HepG2 (cell line): ENCODE results near the gene TCF12. TPM values are rescaled to one million over a fixed set of nuclear protein-coding genes. Genes with fewer than 3 reads are reported as not detected.

Experiments used
- AGO1 ChIP-seq: fragments of 200-400 bp; formaldehyde crosslinking; IDR thresholded peaks from 2 replicates; pipeline ENCODE4 v1.6.1; 2017; ENCODE audit warnings: mild to moderate bottlenecking, low read depth, low read length, moderate library complexity; ENCODE audit not compliant: poor library complexity, severe bottlenecking
- ARID5B ChIP-seq: IDR thresholded peaks from 2 replicates; pipeline ENCODE4 v1.4.0; 2020; ENCODE audit warnings: mild to moderate bottlenecking, missing genetic modification reagents
- ARNT ChIP-seq: fragments of 450-650 bp; IDR thresholded peaks from 2 replicates; pipeline ENCODE4 v1.6.1; 2017
- CERS6 ChIP-seq: sonication (generic); formaldehyde crosslinking; IDR thresholded peaks from 2 replicates; pipeline ENCODE4 v1.5.0; 2020; ENCODE audit warnings: missing genetic modification reagents
- ESRRA ChIP-seq: sonication (generic); formaldehyde crosslinking; IDR thresholded peaks from 2 replicates; pipeline ENCODE4 v1.5.1; 2020; ENCODE audit warnings: mild to moderate bottlenecking, low read depth, missing genetic modification reagents
- FOXC1 ChIP-seq: sonication (generic); formaldehyde crosslinking; IDR thresholded peaks from 2 replicates; pipeline ENCODE4 v1.8.0; 2022; ENCODE audit warnings: mild to moderate bottlenecking, missing genetic modification reagents, borderline replicate concordance
- FOXK1 ChIP-seq: sonication (generic); formaldehyde crosslinking; IDR thresholded peaks from 2 replicates; pipeline ENCODE4 v1.4.0; 2020; ENCODE audit warnings: low read depth, missing genetic modification reagents, borderline replicate concordance
- HDAC2 ChIP-seq: sonication (generic); formaldehyde crosslinking; IDR thresholded peaks from 2 replicates; pipeline ENCODE4 v1.4.0; 2020; ENCODE audit warnings: missing genetic modification reagents
- MLLT10 ChIP-seq: sonication (generic); formaldehyde crosslinking; IDR thresholded peaks from 2 replicates; pipeline ENCODE4 v1.4.0; 2020; ENCODE audit warnings: missing genetic modification reagents
- NBN ChIP-seq: fragments of 450-650 bp; conservative IDR thresholded peaks from 2 replicates; pipeline ENCODE4 v1.6.1; 2017
- NR2F6 ChIP-seq, 2 experiments: IDR thresholded peaks; 2 replicates each; pipeline ENCODE4 v1.6.1; 2016; ENCODE audit warnings: antibody characterized with exemption in 1 of 2, mild to moderate bottlenecking in 1 of 2
- PAWR ChIP-seq: sonication (generic); formaldehyde crosslinking; IDR thresholded peaks from 2 replicates; pipeline ENCODE4 v1.4.0; 2020; ENCODE audit warnings: missing genetic modification reagents, mild to moderate bottlenecking, borderline replicate concordance
- TBX3 ChIP-seq: fragments of 450-650 bp; IDR thresholded peaks from 2 replicates; pipeline ENCODE4 v1.6.1; 2017; ENCODE audit warnings: antibody characterized with exemption, mild to moderate bottlenecking, inconsistent platforms, borderline replicate concordance
- THAP11 ChIP-seq: IDR thresholded peaks from 2 replicates; pipeline ENCODE4 v1.6.1; 2016; ENCODE audit warnings: missing biosample characterization, missing genetic modification reagents
- U2AF1 ChIP-seq: fragments of 200-400 bp; formaldehyde crosslinking; optimal IDR thresholded peaks from 2 replicates; pipeline ENCODE3; 2017; ENCODE audit warnings: mild to moderate bottlenecking, low read depth, low read length
- ZNF224 ChIP-seq: sonication (generic); formaldehyde crosslinking; IDR thresholded peaks from 2 replicates; pipeline ENCODE4 v1.5.0; 2020; ENCODE audit warnings: mild to moderate bottlenecking, missing genetic modification reagents
- ZNF530 ChIP-seq: sonication (generic); formaldehyde crosslinking; IDR thresholded peaks from 2 replicates; pipeline ENCODE4 v1.5.0; 2020; ENCODE audit warnings: low read depth, mild to moderate bottlenecking, missing genetic modification reagents
- ZNF629 ChIP-seq: sonication (generic); formaldehyde crosslinking; conservative IDR thresholded peaks from 2 replicates; pipeline ENCODE4 v1.5.0; 2020; ENCODE audit warnings: missing genetic modification reagents
- ZNF652 ChIP-seq: IDR thresholded peaks from 2 replicates; pipeline ENCODE4 v1.6.1; 2016; ENCODE audit warnings: low read depth, borderline replicate concordance
- ZNF7 ChIP-seq: IDR thresholded peaks from 2 replicates; pipeline ENCODE4 v1.6.1; 2016; ENCODE audit warnings: missing biosample characterization, missing genetic modification reagents
- polyA plus RNA-seq, 8 experiments: library from polyadenylated mRNA; depleted of rRNA in 3 of 8; stranded (reverse) in 7 of 8; unstranded in 1 of 8; fragments of >200 nt; fragmentation: Illumina TruSeq in 4 of 8; extraction: Trizol in 4 of 8; gene quantifications; 2 replicates each; pipeline versions ENCODE4 v1.2.1 to v1.2.3, GENCODE V29; 2011 to 2016; ENCODE audit warnings: low read depth in 4 of 8, missing spikeins in 1 of 8, mixed read lengths in 1 of 8; ENCODE audit not compliant: insufficient read depth in 1 of 8
- total RNA-seq, 5 experiments: library from RNA; depleted of rRNA; stranded (reverse); fragments of >200 nt; fragmentation: Illumina TruSeq; extraction: Trizol; gene quantifications; 2 replicates each; pipeline ENCODE4 v1.2.3, GENCODE V29; 2016; ENCODE audit warnings: low read depth in 1 of 5
- TF ChIP-seq, protein P1 (sequence below): sonication (generic); formaldehyde crosslinking; IDR thresholded peaks from 2 replicates; pipeline ENCODE4 v1.4.0; 2020; ENCODE audit warnings: missing genetic modification reagents, mild to moderate bottlenecking, borderline replicate concordance
- TF ChIP-seq, protein P2 (sequence below): sonication (generic); formaldehyde crosslinking; IDR thresholded peaks from 2 replicates; pipeline ENCODE4 v1.5.0; 2020; ENCODE audit warnings: mild to moderate bottlenecking, missing genetic modification reagents

The TCF12 gene
- total and polyA plus RNA-seq, 2 of the 13 experiments (the other 11 are each of a cell fraction or from before 2014, with no cell fraction given), result 48.6 to 51.1 TPM

GRCh38 chr15:56989411-56989924 lies 71.0 kb downstream of the TCF12 start (continued):
- TF ChIP-seq, protein P1, sequence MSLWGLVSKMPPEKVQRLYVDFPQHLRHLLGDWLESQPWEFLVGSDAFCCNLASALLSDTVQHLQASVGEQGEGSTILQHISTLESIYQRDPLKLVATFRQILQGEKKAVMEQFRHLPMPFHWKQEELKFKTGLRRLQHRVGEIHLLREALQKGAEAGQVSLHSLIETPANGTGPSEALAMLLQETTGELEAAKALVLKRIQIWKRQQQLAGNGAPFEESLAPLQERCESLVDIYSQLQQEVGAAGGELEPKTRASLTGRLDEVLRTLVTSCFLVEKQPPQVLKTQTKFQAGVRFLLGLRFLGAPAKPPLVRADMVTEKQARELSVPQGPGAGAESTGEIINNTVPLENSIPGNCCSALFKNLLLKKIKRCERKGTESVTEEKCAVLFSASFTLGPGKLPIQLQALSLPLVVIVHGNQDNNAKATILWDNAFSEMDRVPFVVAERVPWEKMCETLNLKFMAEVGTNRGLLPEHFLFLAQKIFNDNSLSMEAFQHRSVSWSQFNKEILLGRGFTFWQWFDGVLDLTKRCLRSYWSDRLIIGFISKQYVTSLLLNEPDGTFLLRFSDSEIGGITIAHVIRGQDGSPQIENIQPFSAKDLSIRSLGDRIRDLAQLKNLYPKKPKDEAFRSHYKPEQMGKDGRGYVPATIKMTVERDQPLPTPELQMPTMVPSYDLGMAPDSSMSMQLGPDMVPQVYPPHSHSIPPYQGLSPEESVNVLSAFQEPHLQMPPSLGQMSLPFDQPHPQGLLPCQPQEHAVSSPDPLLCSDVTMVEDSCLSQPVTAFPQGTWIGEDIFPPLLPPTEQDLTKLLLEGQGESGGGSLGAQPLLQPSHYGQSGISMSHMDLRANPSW (CRISPR knock-in tag), result no peak
- TF ChIP-seq NBN (no peak), NR2F6 (IDR thresholded peaks at IDR 0.05) (peak; percentile 52; the same call in 1 of the 2 replicates), NR2F6 (CRISPR knock-in tag; IDR thresholded peaks at IDR 0.05) (peak; percentile 74; the same call in 1 of the 2 replicates), ARID5B (peak; percentile 91), ESRRA (peak; percentile 73), ARNT (no peak), ZNF530 (CRISPR knock-in tag) (no peak), ZNF652 (CRISPR knock-in tag) (peak; percentile 68; the same call in 1 of the 2 replicates), MLLT10 (CRISPR knock-in tag) (no peak), AGO1 (no peak), U2AF1 (no peak), ZNF629 (CRISPR knock-in tag) (no peak), PAWR (CRISPR knock-in tag) (no peak), ZNF7 (CRISPR knock-in tag) (no peak), ZNF224 (CRISPR knock-in tag) (no peak), TBX3 (0 out of 2 replicates have a peak, but pooled peaks have one; percentile 36), THAP11 (CRISPR knock-in tag) (peak; percentile 32; the same call in 1 of the 2 replicates), FOXK1 (peak; percentile 21; the same call in 1 of the 2 replicates), HDAC2 (CRISPR knock-in tag) (peak; percentile 55), FOXC1 (no peak), CERS6 (CRISPR knock-in tag) (no peak)
- TF ChIP-seq, protein P2, sequence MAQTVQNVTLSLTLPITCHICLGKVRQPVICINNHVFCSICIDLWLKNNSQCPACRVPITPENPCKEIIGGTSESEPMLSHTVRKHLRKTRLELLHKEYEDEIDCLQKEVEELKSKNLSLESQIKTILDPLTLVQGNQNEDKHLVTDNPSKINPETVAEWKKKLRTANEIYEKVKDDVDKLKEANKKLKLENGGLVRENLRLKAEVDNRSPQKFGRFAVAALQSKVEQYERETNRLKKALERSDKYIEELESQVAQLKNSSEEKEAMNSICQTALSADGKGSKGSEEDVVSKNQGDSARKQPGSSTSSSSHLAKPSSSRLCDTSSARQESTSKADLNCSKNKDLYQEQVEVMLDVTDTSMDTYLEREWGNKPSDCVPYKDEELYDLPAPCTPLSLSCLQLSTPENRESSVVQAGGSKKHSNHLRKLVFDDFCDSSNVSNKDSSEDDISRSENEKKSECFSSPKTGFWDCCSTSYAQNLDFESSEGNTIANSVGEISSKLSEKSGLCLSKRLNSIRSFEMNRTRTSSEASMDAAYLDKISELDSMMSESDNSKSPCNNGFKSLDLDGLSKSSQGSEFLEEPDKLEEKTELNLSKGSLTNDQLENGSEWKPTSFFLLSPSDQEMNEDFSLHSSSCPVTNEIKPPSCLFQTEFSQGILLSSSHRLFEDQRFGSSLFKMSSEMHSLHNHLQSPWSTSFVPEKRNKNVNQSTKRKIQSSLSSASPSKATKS (CRISPR knock-in tag), result no peak
